HG02571 (cell line): ENCODE measurements around the gene TRIM22.

Experiments
- ATAC-seq: cut with Tn5 transposase; IDR thresholded peaks from one replicate; pipeline ENCODE4 v1.9.1; 2021; ENCODE audit warnings: mild to moderate bottlenecking, moderate library complexity; ENCODE audit not compliant: unreplicated experiment

TRIM22 gene

GRCh38 chr11:5737670-5738392, 48.2 kb downstream of the TRIM22 start:
- ATAC-seq = no peak

- no peak for ATAC-seq
Observed at GRCh38 chr11:5738431-5738830, 48.8 kb downstream of the TRIM22 start.

GRCh38 chr11:5746614-5747013, 57.0 kb downstream of the TRIM22 start:
- ATAC-seq = no peak

GRCh38 chr11:5749836-5750235, 60.2 kb downstream of the TRIM22 start:
- no peak for ATAC-seq

GRCh38 chr11:5753943-5754342, 64.4 kb downstream of the TRIM22 start, which contains the start of gene OR52N4:
OR52N4 (plus strand) TSS chr11:5754243; CDS start chr11:5754741, 498 bp downstream.
- no peak for ATAC-seq
